ENCODE data around the gene C1orf210. TPM values are rescaled to one million over a fixed set of nuclear protein-coding genes. Genes with fewer than 3 reads are reported as not detected.

The C1orf210 gene
- total and polyA plus RNA-seq, 12 donors: not detected

DNA sequence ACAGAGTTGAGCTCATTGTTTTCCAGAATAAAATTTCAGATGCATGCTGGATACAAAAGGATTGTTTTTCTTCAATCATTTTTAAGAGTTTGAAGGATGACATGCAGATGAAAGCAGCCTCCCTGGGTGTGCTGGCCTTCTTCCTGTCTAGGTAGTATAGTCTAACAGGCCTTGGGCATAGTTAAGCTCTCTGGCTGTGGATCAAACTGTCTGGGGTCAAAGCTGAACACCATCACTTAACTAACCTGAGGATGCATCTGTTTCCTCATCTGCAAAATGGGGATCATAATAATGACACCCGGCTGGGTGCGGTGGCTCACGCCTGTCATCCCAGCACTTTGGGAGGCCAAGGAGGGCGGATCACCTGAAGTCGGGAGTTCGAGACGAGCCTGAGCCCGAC, 9.4 kb upstream of the C1orf210 start:
- Histone ChIP-seq H3K27ac (peak overlapping the region; percentile 11 to 87 (median 74)), H3K4me3 (no peak overlapping the region)
- intact Hi-C loops (cut with DNase I): loop anchor here in 3 of 10 donors (5.0 kb wide), 3 partner anchors 53 to 63 kb away; partner anchors contain the start of gene CDC20 (in 1 of the 3)

DNA sequence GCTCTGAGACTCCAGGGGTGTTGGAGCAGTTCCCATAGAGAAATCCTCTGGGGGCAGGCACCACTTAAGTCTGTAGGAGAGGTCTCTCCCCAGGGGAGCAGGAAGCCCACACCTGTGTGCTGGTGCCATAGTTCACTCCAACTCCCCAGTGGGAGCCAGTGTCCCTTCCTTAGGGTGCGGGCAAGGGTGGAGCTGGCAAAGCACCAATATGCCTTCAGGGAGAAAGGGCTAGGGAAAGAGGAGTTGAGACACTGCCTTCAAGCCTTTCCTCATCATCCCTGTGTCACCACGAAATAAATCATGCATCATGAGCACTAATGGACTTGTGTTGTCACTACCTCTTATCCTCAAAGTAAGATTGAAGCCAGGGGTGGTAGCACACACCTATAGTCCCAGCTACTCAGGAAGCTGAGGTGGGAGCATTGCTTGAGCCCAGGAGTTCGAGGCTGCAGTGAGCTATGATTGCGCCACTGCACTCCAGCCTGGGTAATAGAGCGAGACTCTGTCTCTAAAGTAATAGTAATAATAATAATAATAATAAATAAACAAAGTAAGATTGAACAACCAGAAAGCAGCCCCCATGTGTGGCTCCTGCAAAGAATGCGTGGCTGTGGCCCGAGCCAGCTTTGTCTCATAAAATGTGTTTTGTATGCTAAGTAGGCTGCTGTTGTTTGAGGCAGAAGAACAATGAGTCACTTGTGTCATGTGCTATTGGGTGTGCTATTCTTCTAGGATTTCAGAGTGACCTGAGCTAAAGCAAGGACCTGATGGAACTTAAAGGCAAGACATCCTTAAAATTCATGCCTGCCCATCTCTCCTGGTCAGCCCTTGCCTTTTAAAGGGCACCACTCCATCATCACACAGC, 8.7 kb upstream of the C1orf210 start:
- intact Hi-C loops (cut with DNase I): no loop called here
- Histone ChIP-seq H3K9me3 (no peaks in the 10 kb centered on the region), H3K4me3 (no peak overlapping the region), H3K36me3 (no peaks in the 10 kb centered on the region), H3K27ac (peak overlapping the region in 9 of 10 donors; percentile 20 to 87 (median 77)), H3K4me1 (peaks cover 11 to 67% (median 28%) of the 10 kb centered on the region in 9 donors), H3K27me3 (no peaks in the 10 kb centered on the region)
- WGBS, 2 donors: 78 to 85% methylated on average over 7 of the region's 7 CpGs
- ATAC-seq (peak in 7 of 8 donors; percentile 29 to 78 (median 58)), DNase-seq (no peak)
- TF ChIP-seq, protein P1, sequence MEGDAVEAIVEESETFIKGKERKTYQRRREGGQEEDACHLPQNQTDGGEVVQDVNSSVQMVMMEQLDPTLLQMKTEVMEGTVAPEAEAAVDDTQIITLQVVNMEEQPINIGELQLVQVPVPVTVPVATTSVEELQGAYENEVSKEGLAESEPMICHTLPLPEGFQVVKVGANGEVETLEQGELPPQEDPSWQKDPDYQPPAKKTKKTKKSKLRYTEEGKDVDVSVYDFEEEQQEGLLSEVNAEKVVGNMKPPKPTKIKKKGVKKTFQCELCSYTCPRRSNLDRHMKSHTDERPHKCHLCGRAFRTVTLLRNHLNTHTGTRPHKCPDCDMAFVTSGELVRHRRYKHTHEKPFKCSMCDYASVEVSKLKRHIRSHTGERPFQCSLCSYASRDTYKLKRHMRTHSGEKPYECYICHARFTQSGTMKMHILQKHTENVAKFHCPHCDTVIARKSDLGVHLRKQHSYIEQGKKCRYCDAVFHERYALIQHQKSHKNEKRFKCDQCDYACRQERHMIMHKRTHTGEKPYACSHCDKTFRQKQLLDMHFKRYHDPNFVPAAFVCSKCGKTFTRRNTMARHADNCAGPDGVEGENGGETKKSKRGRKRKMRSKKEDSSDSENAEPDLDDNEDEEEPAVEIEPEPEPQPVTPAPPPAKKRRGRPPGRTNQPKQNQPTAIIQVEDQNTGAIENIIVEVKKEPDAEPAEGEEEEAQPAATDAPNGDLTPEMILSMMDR (IDR thresholded peaks at IDR 0.05): no peak

More for the DNA sequence above, 9.4 kb upstream of the C1orf210 start:
- no peaks in the 10 kb centered on the region for H3K9me3 ChIP-seq
- ATAC-seq: no peak
- H3K36me3 ChIP-seq: no peaks in the 10 kb centered on the region
- TF ChIP-seq, protein P1 (IDR thresholded peaks at IDR 0.05): no peak
- no peaks in the 10 kb centered on the region for H3K27me3 ChIP-seq
- 76 to 81% methylated on average over 8 of the region's 8 CpGs for WGBS, 2 donors
- peaks cover 11 to 69% (median 28%) of the 10 kb centered on the region in 9 donors for H3K4me1 ChIP-seq
- no peak for DNase-seq

DNA sequence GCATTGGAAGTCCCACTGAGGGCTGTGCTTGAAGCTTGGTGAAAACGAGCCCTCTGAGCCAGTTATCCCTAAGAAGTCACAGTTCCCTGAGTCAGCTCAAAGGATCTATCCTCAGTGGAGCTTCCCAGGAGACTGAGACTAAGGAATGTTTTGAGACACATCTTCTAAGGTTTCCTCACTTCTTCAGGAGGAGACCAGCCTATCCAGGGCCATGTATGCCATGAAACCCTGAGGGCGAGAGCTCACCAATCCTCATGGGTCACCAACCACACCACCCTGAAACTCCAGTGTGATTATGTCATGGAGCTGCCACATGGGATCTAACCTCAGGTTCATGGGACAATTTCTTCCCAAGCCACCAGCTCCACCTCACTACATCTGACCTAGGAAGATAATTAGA, 7.8 kb upstream of the C1orf210 start:
- Histone ChIP-seq H3K4me1 (peaks cover 11 to 63% (median 28%) of the 10 kb centered on the region in 9 donors), H3K4me3 (no peak overlapping the region), H3K9me3 (no peaks in the 10 kb centered on the region), H3K27me3 (no peaks in the 10 kb centered on the region), H3K27ac (peak overlapping the region in 5 of 10 donors; percentile 71 to 86 (median 77)), H3K36me3 (no peaks in the 10 kb centered on the region)
- TF ChIP-seq, protein P1 (IDR thresholded peaks at IDR 0.05): no peak
- ATAC-seq (no peak), DNase-seq (no peak)
- intact Hi-C loops (cut with DNase I): no loop called here
- WGBS, 2 donors: 78 to 88% methylated on average over 2 of the region's 2 CpGs

DNA sequence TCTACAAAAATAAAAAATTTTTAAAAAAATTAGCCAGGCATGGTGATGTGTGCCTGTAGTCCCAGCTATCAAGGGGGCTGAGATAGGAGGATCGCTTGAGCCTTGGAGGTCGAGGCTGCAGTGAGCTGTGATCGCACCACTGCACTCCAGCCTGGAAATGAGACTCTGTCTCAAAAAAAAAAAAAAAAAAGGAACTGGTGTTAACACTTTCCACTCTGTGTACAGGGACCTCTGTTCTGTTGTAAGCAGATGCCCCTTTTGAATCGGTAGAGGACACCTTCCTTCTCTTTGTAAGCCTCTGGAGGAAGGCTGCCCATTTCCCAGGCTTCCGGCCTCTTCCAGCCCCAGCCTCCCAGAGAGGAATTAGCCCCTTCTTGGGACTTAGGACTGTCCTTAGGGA, 7.3 kb upstream of the C1orf210 start:
- no peaks in the 10 kb centered on the region for H3K9me3 ChIP-seq
- TF ChIP-seq, protein P1 (IDR thresholded peaks at IDR 0.05): no peak
- H3K36me3 ChIP-seq: no peaks in the 10 kb centered on the region
- no peak for ATAC-seq
- DNase-seq: no peak
- intact Hi-C loops (cut with DNase I): no loop called here
- WGBS, 2 donors: 65 to 75% methylated on average over 5 of the region's 5 CpGs
- H3K4me1 ChIP-seq: peaks cover 11 to 60% (median 28%) of the 10 kb centered on the region in 9 donors
- H3K27ac ChIP-seq: peak overlapping the region in 2 of 10 donors; percentile 84 to 86
- no peak overlapping the region for H3K4me3 ChIP-seq
- H3K27me3 ChIP-seq: no peaks in the 10 kb centered on the region
